NCI-H2227 treated with DMSO at 0.1 percent for 48 hours (cell line): ENCODE results near the gene ZNF341.
A peak's percentile ranks its signal among the peaks of the same experiment; 100 is the strongest.

ENCODE experiments used
- DNase-seq: peaks from one replicate; lab custom pipeline; 2025; lab: John Stamatoyannopoulos, UW

Gene ZNF341

DNA sequence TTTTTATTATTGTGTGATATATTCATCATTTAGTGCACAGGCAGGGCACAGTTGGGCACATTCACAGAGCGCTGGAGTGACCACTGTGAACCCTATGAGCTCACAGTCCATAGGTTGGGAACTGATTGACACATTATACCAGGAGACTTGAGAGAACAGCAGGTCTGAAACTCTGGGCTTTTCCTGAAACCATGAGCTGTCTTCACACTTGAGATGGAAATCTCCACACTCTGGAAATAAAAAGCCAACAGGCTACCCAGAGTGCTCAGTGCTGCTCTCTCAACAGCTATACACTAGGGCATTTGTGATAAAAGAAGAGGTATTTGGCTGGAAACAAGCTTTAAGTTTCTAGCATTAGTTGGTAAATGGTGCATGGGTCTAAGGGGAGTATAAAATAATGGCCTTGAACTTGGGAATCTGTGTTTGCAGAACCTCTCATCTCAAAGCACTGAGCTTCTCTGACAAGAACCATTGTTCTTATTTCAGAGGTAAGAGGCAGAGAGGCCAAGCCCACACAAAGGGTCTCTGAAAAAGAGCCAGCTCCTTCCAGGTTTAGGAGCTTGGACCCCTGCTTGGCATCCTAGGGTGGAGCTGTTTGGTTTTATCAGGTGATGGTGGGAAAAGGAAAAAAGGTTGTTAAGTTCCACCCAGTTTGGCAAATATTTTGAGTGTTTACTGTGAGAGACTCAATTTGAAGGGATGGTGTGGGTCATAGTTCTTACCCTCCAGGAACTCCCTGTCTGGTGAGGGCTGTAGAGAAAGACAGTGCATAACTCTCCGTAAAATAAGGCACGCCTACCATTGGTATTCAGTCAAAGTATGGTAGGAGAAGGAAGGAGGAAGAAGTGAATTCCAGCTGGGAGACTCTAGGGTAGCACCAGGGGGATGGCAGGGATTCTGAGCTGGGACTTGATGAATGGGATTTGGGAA, 93.8 kb downstream of the ZNF341 start:
- DNase-seq, result no peak

- no peak for DNase-seq
Observed at GRCh38 chr20:33826270-33826897, 94.6 kb downstream of the ZNF341 start.

DNA sequence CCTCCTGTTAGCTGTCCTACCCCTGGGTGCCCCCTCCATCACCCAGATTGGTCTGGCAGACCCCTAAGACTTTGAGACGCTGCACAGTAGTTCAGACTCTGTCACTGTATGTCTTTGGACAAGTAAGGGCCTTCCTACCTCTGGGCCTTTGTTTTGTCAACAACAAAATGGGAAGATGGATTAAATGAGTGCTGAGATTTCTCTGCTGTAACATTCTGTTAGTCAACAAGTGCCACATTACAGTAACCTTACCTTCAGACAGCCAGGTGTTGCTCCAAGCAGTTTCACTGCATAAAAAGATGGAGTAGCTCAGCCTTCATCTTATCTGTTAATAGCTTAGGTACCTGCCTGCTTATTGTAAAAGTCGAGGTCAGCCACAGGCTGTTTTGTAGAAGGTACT, 95.3 kb downstream of the ZNF341 start:
- DNase-seq, result no peak

DNA sequence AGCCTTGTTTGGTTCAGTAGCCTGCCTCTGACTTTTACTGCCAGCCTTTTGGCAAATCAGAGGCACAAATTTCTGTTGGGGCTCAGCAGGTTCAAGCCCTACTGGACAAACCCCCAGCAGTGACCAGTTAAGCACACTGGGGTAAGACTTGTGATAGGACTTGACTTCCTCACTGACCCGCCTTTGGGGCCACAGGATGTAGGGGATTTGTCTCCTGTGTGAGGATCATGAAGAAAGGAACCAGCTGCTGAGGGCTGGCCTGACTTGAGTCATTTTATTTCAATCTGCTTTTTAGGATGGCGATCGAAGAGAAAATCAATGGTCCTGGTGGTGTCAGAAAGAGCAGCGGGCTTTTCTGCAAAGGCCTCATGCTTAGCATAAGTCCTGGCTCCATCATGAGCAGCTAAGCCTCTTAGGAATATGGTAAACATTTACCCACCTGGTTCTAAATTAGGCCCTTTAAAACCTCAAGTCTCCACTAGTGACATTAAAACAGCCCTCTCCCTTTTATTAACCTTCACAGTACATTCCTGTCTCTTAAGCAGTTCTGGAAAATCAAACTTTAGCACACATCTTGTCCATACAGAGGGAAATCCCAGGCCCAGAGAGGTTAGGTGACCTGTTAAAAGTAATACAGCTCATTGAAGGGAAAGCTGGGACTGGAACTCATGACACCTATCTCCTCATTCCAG, 96.0 kb downstream of the ZNF341 start:
- no peak for DNase-seq

DNA sequence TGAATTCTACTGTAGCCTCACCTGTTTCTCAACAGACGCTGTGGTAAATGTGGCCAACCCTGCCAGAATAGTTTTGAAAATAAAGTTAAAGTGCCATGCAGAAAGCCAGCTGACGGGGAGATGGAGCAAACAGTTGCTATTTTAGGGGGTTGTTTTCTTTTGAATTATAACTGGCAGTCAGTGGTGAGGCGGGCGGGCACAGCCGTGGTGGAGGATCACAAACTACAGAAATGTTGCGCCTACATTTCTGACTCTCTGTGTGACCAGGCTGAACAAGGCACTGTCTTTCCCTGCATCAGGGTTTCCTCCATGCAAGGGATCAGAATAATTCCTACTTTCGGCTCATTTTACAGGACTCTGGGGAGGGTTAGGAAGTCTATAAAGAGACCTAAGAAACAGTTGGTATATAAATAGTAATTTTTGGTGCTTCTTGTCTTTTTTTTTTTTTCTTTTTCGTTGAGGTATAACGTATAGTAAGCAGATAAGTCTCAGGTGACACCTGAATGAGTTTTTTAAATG, 96.6 kb downstream of the ZNF341 start:
- no peak for DNase-seq

- DNase-seq, result no peak
Observed at GRCh38 chr20:33828967-33829560, 97.3 kb downstream of the ZNF341 start.

GRCh38 chr20:33829636-33830035, 97.8 kb downstream of the ZNF341 start:
- no peak for DNase-seq

DNA sequence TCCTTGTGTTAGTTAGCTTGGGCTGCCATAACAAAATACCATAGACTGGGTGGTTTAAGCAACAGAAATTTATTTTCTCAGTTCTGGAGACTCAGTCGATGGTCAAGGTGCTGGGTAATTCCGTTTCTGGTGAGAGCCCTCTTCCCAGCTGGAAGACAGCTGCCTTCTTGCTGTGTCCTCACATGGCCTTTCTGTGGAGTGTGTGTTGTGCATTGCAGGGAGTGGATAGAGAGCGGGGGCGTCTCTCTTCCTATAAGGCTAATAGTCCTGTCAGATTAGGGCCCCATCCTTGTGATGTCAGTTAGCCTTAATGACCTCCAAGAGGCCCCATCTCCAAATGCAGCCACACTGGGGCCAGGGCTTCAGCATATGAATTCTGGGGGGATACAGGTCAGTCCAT, 98.6 kb downstream of the ZNF341 start:
- DNase-seq, result peak; percentile 73

- DNase-seq, result peak; percentile 45
Observed at GRCh38 chr20:33832103-33832804, 100.5 kb downstream of the ZNF341 start.

GRCh38 chr20:33833333-33833732, 101.5 kb downstream of the ZNF341 start:
- no peak for DNase-seq

DNA sequence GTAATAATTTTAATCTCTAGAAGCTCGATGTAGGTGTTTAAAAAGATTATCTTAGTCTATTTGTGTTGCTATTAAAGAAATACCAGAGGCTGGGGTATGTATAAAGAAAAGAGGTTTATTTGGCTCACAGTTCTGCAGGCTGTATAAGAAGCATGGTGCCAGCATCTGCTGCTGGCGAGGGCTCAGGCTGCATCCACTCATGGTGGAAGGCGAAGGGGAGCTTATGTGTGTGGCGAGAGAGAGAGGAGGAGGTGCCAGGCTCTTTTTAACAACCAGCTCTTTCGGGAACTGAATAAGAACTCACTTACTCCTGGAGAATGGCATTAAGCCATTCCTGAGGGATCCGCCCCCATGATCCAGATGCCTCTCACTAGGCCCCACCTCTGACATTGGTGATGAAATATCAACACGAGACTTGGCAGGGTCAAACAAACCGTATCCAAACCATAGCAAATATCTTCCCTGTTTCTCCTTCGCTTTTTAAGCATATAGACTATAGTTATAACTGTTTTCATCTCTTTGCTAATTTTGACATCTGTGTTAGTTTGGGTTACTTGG, 103.9 kb downstream of the ZNF341 start:
- DNase-seq, result no peak

DNA sequence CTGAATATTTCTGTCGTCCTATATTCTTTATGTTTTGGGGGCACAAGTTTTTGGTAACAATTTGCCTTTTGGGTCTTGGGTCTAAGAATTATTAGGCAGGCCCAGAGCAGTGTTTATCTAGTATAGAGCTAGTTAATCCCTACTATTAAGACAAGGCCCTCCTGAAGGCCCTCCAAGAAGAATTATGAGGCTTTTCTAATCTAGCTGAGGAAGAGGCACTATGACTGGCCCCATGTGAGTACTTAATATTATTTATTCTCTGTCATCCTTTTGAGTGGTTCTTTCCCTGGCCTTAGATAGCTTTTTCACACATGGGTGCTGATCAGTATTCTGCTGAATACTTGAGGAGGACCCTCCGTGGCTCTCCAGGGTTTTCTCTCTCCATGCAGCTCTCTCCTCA, 104.5 kb downstream of the ZNF341 start:
- no peak for DNase-seq

GRCh38 chr20:33837096-33837830, 105.5 kb downstream of the ZNF341 start:
- DNase-seq, result no peak

DNA sequence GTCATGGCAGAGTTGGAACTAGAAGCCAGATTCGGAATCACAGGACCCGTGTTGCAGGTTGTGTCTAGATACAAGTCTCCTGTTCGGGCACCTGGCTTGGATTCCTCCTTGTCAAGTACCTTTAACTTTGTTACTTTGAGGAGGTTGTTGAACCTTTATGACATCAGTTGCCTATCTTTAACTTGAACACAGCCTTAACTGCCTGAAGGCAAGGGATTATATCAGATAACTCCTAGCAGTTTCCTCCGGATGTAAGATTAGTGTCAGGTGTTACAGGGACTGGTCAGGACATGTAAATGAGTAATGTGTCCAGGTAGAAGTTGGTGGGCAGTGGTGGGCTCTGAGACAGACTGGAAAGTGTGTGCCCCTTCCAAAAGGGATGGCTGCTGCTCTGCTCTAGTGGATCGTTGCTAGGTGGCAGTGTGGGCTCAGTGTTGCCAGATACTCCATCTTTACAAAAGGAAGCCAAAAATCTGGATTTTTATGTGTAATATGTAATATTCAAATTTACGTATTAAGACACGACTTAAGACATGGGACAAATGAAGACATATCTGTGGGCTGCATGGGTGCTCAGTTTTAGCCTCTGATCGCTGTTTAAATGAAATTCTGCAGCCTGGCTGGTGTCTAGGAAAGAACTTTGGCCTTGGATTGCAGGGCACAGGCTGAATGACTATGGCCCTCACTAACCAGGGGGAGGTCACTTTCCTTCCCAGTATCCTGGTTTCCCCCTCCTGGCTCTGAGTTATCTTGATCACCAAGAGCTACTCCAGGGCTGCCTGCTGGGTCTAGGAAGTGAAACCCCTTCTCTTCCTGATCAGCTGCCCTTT, 106.5 kb downstream of the ZNF341 start:
- DNase-seq, result no peak

DNA sequence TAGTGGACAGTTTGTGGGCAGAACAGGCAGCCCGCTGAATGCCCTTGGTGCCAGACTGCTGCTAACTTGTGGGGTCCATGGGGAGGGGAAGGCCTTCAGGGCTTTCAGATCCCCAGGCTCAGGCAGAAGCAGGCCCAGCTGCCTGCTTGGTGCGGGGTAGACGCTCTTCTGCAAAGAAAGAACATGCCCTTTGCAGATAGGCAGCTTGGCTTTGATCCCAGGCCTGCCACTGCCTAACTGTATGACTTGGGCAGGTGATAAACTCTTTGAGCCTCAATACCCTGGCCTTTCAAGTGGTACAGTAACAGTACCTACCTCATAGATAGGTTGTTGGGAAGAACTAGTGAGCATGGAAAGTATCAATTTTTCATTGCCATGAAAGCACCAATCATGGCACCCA, 107.8 kb downstream of the ZNF341 start:
- no peak for DNase-seq

- DNase-seq, result no peak
Observed at GRCh38 chr20:33840160-33840559, 108.4 kb downstream of the ZNF341 start.

DNA sequence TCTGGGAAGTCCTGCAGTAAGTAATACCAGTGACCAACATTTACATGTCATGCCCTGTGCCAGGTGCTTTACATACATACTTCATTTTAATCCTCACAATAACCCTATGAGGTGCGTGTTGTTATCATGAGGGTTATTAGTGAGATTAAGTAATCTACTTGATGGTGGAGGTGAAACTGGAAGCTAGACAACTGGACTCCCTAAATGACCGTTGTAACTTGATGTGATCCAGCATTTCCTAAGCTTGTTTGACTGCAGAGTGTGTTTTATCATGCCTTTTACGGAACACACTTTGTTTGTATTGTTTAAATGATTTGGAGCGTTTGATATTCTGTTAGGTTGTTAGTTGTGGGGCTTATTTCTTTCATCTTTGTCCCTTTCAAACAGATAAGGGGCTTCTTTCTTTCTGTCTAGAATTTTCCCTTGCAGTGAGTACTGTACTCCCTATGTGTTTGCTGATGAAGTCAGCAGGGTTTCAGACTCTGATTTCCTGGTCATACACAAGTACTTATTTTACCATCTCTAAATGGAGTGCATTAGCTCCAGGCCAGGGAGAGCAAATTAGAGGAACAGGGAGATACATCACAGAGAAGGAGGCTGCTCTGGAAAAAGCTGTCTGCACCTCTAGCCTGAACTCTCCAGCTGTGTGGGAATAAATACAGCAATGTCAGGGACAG, 109.1 kb downstream of the ZNF341 start:
- peak; percentile 44 for DNase-seq

DNA sequence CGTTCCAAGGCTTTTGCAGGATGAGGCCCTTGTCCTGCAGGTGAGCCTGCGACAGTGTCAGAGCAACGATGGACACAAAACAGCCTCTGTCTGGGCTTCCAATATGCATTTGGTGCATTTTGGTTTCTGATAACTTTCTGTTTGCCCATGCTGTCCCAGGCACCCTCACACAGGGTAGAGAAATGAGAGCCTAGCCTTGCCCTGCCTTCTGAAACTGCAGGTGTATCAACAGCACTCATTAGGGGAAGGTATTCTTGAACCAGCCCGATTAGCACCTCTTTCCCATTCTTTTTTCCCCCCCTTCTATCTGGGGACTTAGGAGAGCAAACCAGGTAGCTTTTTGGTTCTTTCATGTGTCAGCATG, 109.6 kb downstream of the ZNF341 start:
- no peak for DNase-seq
